GM23338 (cell line): ENCODE results near the gene MTERF4. TPM values are rescaled to one million over a fixed set of nuclear protein-coding genes. Genes with fewer than 3 reads are reported as not detected.

Experiments
- ATAC-seq: fragments of 200-7000 bp; cut with Tn5 transposase; 3 replicates; pipeline ENCODE4 v1.9.1; 2020
- DNase-seq: peaks from one replicate; pipeline ENCODE4 v3.0.0-alpha.2; 2015; ENCODE audit warnings: low spot score
- H2AFZ ChIP-seq: fragments of 200-600 bp; sonication (generic); 2 replicates; pipeline ENCODE4 v1.8.0; 2016; ENCODE audit warnings: antibody characterized with exemption, mild to moderate bottlenecking, moderate library complexity
- H3F3A ChIP-seq: fragments of 200-600 bp; sonication (generic); replicated peaks from 2 replicates; pipeline ENCODE4 v1.8.0; 2017; ENCODE audit warnings: antibody characterized with exemption, mixed run types, low read depth
- H3K27ac ChIP-seq: fragments of 200-600 bp; sonication (generic); 2 replicates; pipeline ENCODE4 v1.6.1; 2016; ENCODE audit warnings: low read depth
- H3K27me3 ChIP-seq: fragments of 200-600 bp; sonication (generic); 2 replicates; pipeline ENCODE4 v1.8.0; 2016; ENCODE audit warnings: mild to moderate bottlenecking, mixed run types, moderate library complexity; ENCODE audit not compliant: insufficient read depth
- H3K36me3 ChIP-seq: fragments of 200-600 bp; sonication (generic); 2 replicates; pipeline ENCODE4 v1.8.0; 2016; ENCODE audit warnings: mild to moderate bottlenecking; ENCODE audit not compliant: insufficient read depth
- H3K4me1 ChIP-seq: fragments of 200-600 bp; sonication (generic); 2 replicates; pipeline ENCODE4 v1.8.0; 2016; ENCODE audit warnings: mild to moderate bottlenecking, moderate library complexity; ENCODE audit not compliant: insufficient read depth
- H3K4me2 ChIP-seq: fragments of 200-600 bp; sonication (generic); 2 replicates; pipeline ENCODE4 v1.7.1; 2017; ENCODE audit warnings: mixed run types
- H3K4me3 ChIP-seq: fragments of 200-600 bp; sonication (generic); 2 replicates; pipeline ENCODE4 v1.6.1; 2016; ENCODE audit warnings: mixed run types
- H3K79me2 ChIP-seq: fragments of 200-600 bp; sonication (generic); replicated peaks from 2 replicates; pipeline ENCODE4 v1.8.0; 2017; ENCODE audit warnings: mild to moderate bottlenecking; ENCODE audit not compliant: insufficient read depth
- H3K9me2 ChIP-seq: fragments of 200-600 bp; sonication (generic); 2 replicates; pipeline ENCODE4 v1.8.0; 2017; ENCODE audit not compliant: insufficient read depth
- H4K20me1 ChIP-seq: fragments of 200-600 bp; sonication (generic); replicated peaks from 2 replicates; pipeline ENCODE4 v1.8.0; 2017; ENCODE audit warnings: mild to moderate bottlenecking; ENCODE audit not compliant: insufficient read depth
- H3K27ac Mint-ChIP-seq: 2 replicates; pipeline ENCODE4 v1.8.0; 2020; ENCODE audit warnings: inconsistent platforms, mild to moderate bottlenecking, moderate library complexity, mixed read lengths
- H3K27me3 Mint-ChIP-seq: 3 replicates; pipeline ENCODE4 v1.8.0; 2022; ENCODE audit warnings: low read depth, mild to moderate bottlenecking, moderate library complexity, mixed read lengths, inconsistent platforms; ENCODE audit not compliant: insufficient read depth, poor library complexity
- H3K36me3 Mint-ChIP-seq: 3 replicates; pipeline ENCODE4 v1.8.0; 2021; ENCODE audit warnings: low read depth, mild to moderate bottlenecking, inconsistent platforms, moderate library complexity, mixed read lengths
- H3K4me1 Mint-ChIP-seq: 3 replicates; pipeline ENCODE4 v1.8.0; 2020; ENCODE audit warnings: mild to moderate bottlenecking, inconsistent platforms, mixed read lengths
- H3K4me3 Mint-ChIP-seq: 3 replicates; pipeline ENCODE4 v1.8.0; 2021; ENCODE audit warnings: moderate library complexity, mild to moderate bottlenecking, inconsistent platforms, mixed read lengths
- H3K9me3 Mint-ChIP-seq: 3 replicates; pipeline ENCODE4 v1.8.0; 2020; ENCODE audit warnings: moderate library complexity, mild to moderate bottlenecking, inconsistent platforms, mixed read lengths
- CREB1 ChIP-seq: fragments of 250-450 bp; sonication (Bioruptor Pico); IDR thresholded peaks from 2 replicates; pipeline ENCODE4 v1.5.0; 2020; ENCODE audit warnings: low read depth, mild to moderate bottlenecking, moderate library complexity
- ETS1 ChIP-seq: IDR thresholded peaks from 2 replicates; pipeline ENCODE4 v1.6.1; 2016; ENCODE audit warnings: antibody characterized with exemption
- EZH2phosphoT487 ChIP-seq: fragments of 200-600 bp; sonication (generic); IDR thresholded peaks from one replicate; pipeline ENCODE4 v1.8.1; 2018; ENCODE audit warnings: antibody characterized with exemption; ENCODE audit not compliant: unreplicated experiment
- REST ChIP-seq: IDR thresholded peaks from one replicate; pipeline ENCODE4 v1.6.1; 2018; ENCODE audit warnings: antibody characterized with exemption; ENCODE audit not compliant: unreplicated experiment
- ZNF114 ChIP-seq: fragments of 250-450 bp; sonication (Bioruptor Pico); IDR thresholded peaks from 2 replicates; pipeline ENCODE4 v1.5.0; 2020; ENCODE audit warnings: mild to moderate bottlenecking, moderate library complexity
- ZNF462 ChIP-seq: fragments of 250-450 bp; sonication (Bioruptor Pico); IDR thresholded peaks from 2 replicates; pipeline ENCODE4 v1.5.0; 2020; ENCODE audit warnings: mild to moderate bottlenecking, moderate library complexity
- polyA plus RNA-seq: library from polyadenylated mRNA; unstranded; fragments of >200 nt; fragmentation: Nextera tagmentation; extraction: Ambion mirVana; gene quantifications from 2 replicates; pipeline ENCODE4 v1.2.1, GENCODE V29; 2016
- total RNA-seq: library from RNA; depleted of rRNA; stranded (reverse); fragments of >200 nt; shearing (Covaris generic); gene quantifications from 2 replicates; pipeline ENCODE4 v1.2.3, GENCODE V29; 2014

Gene MTERF4
- total and polyA plus RNA-seq, 2 experiments from 2014 or later, result 15.3 to 63.6 TPM

GRCh38 chr2:241091734-241092445, 10.2 kb downstream of the MTERF4 start:
- H3K9me3 Mint-ChIP-seq, result no peaks in the 10 kb centered on the region
- Histone ChIP-seq H3K36me3 (peaks cover 22% of the 10 kb centered on the region), H3K4me1 (peaks cover 11% of the 10 kb centered on the region; the same call in 1 of the 2 replicates), H3K79me2 (peaks cover 8% of the 10 kb centered on the region; the same call in 1 of the 2 replicates), H2AFZ (no peak overlapping the region), H3F3A (no peaks in the 10 kb centered on the region), H3K27ac (no peak overlapping the region), H3K4me3 (no peak overlapping the region), H3K4me2 (no peak overlapping the region), H4K20me1 (peaks cover 16% of the 10 kb centered on the region), H3K9me2 (no peaks in the 10 kb centered on the region), H3K27me3 (no peaks in the 10 kb centered on the region)
- peaks cover 13% of the 10 kb centered on the region for H3K4me1 Mint-ChIP-seq
- TF ChIP-seq CREB1 (CRISPR knock-in tag) (no peak), ZNF114 (CRISPR knock-in tag) (no peak), ETS1 (no peak), EZH2phosphoT487 (no peak), REST (no peak), ZNF462 (no peak)
- H3K36me3 Mint-ChIP-seq, result peaks cover 62% of the 10 kb centered on the region
- ATAC-seq, result no peak
- no peak overlapping the region for H3K4me3 Mint-ChIP-seq
- no peak overlapping the region for H3K27ac Mint-ChIP-seq
- DNase-seq, result no peak
- H3K27me3 Mint-ChIP-seq, result peaks cover 6% of the 10 kb centered on the region
